ENCODE measurements around the gene RC3H2. TPM values are rescaled to one million over a fixed set of nuclear protein-coding genes. Genes with fewer than 3 reads are reported as not detected.
"Not testable (repeated sequence)": the region's sequence is repeated elsewhere in the genome, so short reads cannot be mapped to it uniquely, and the experiment has no call there.

RC3H2 gene
- total RNA-seq, 4 donors from 2014 or later, result 27.9 to 48.7 (median 41.7) TPM

DNA sequence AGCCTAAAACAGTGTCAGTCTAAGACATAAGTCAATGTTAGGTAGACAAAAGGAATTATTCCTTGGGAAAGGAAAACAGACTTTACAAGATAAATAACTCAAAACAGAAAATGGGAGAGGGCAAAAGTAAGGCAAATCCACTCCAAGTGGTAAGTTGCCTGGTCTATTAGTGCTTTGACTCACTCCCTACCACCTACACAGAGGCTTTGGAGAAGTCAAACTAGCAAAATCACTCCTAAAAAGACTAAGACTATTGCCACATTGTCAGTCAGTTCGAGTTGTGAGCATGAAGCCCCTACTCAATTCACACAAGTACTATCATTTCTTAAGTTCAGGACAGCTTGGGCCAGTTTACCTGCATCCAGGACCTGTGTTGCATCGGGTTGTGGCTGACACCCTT lies 13.2 kb upstream of the RC3H2 start:
- no peak for DNase-seq
- no peaks in the 10 kb centered on the region for H3K27me3 ChIP-seq
- H3K9me3 ChIP-seq, result no peaks in the 10 kb centered on the region
- no peak overlapping the region for H3K4me3 ChIP-seq
- H3K4me1 ChIP-seq, result peaks cover 0 to 3% (median 0%) of the 10 kb centered on the region in 4 donors
- no peak for TF ChIP-seq CTCF (IDR thresholded peaks at IDR 0.05)
- no peak for TF ChIP-seq POLR2A (IDR thresholded peaks at IDR 0.05)
- H3K27ac ChIP-seq, result no peak overlapping the region
- peaks cover 0 to 20% (median 0%) of the 10 kb centered on the region in 3 donors for H3K36me3 ChIP-seq

DNA sequence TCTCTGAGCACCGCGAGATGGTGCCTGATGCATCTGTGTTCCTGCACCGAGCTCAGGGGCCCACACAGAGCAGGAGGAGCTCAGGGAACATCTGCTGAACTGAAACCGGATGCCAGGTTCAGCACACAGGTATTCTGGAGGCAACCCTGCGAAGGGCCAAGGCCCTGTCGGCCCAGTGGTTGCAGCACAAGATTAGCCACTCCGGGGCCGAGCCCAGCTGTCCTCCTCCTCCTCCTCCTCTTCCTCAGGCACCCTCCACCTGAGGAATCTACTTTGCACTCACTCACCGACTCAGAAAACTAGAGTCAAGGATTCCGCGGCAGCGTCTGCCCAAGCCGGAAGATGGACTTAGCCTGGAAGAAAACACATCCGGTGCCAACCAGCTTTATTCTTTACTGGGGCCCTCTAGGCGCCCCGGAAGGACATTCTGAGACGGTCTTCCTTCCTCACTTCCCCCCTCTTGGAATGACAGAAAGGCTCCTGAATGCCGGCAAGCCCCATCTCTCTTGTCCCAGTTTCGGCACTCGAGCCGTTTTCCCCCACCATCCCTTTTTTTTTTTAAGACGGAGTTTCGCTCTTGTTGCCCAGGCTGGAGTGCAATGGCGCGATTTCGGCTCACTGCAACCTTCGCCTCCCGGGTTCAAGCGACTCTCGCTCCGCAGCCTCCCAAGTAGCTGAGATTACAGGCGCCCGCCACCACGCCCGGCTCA lies 8.0 kb upstream of the RC3H2 start, which contains the start of gene ZBTB6:
ZBTB6 (minus strand) TSS at position 360 of the 710 bp plus-strand sequence. CDS start 1,251 bp downstream, outside the sequence.
- peaks cover 0 to 13% (median 4%) of the 10 kb centered on the region in 4 donors for H3K4me1 ChIP-seq
- no peaks in the 10 kb centered on the region for H3K9me3 ChIP-seq
- H3K36me3 ChIP-seq, result peaks cover 0 to 23% (median 0%) of the 10 kb centered on the region in 3 donors
- peak within 1 kb of the TSS; percentile 70 to 84 (median 82) for H3K27ac ChIP-seq
- peak; percentile 75 to 87 (median 77) for DNase-seq
- H3K27me3 ChIP-seq, result no peaks in the 10 kb centered on the region
- TF ChIP-seq POLR2A (IDR thresholded peaks at IDR 0.05) (peak; percentile 36), CTCF (IDR thresholded peaks at IDR 0.05) (no peak)
- H3K4me3 ChIP-seq, result peak within 1 kb of the TSS; percentile 51 to 80 (median 63)

DNA sequence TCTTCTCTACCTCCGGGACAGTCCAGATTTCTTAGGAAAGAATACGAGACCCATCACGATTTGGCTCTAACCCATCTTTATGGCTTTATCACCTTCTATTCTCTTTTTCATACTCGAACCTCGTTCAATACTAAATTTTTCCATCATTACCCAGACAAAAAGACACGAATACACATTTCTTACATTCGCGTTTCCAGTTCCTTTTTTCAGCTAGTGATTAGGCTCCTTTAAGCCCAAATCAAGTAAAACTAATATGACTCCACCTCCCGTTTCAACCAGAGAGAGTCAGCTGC lies 7.5 kb upstream of the RC3H2 start:
- no peak for DNase-seq
- Histone ChIP-seq H3K27ac (peak overlapping the region; percentile 70 to 84 (median 82)), H3K4me3 (peak overlapping the region; percentile 51 to 80 (median 63)), H3K4me1 (peaks cover 0 to 13% (median 4%) of the 10 kb centered on the region in 4 donors), H3K36me3 (peaks cover 0 to 23% (median 0%) of the 10 kb centered on the region in 3 donors), H3K27me3 (no peaks in the 10 kb centered on the region), H3K9me3 (no peaks in the 10 kb centered on the region)
- TF ChIP-seq POLR2A (IDR thresholded peaks at IDR 0.05), result no peak
- no peak for TF ChIP-seq CTCF (IDR thresholded peaks at IDR 0.05)

- Histone ChIP-seq H3K4me1 (peaks cover 0 to 14% (median 7%) of the 10 kb centered on the region in 4 donors), H3K27ac (peak overlapping the region in 1 of 4 donors; percentile 96), H3K36me3 (peaks cover 0 to 15% (median 0%) of the 10 kb centered on the region in 3 donors)
- not testable (repeated sequence) for H3K4me3 ChIP-seq, DNase-seq, H3K27me3 ChIP-seq, H3K9me3 ChIP-seq
These were observed 963 bp upstream of the RC3H2 start for GRCh38 chr9:122906122-122906521.

DNA sequence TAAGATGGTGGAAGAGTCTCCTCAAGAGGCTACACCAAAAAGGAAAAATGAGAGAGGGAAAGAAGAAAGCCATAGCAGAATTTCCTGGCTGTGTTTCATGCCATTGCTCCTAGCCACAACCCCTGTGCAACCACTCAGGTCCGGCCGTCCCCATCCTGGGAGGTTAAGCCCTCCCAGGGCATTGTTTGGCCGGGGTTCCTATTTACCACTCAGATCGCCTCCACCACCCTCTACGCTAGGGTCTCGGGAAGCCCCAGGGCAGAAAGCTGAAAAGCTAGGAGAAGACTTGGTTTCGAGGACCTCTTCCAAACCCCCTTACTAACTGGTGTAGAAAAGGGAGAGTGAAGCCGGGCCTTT lies 715 bp downstream of the RC3H2 start:
- Histone ChIP-seq H3K4me1 (peaks cover 0 to 19% (median 7%) of the 10 kb centered on the region in 4 donors), H3K27me3 (no peaks in the 10 kb centered on the region), H3K27ac (peak overlapping the region; percentile 91 to 96 (median 94)), H3K9me3 (no peaks in the 10 kb centered on the region), H3K4me3 (peak overlapping the region; percentile 66 to 96 (median 89)), H3K36me3 (no peaks in the 10 kb centered on the region)
- TF ChIP-seq POLR2A (IDR thresholded peaks at IDR 0.05) (no peak), CTCF (IDR thresholded peaks at IDR 0.05) (no peak)
- DNase-seq, result peak in 2 of 3 donors; percentile 27 to 59

DNA sequence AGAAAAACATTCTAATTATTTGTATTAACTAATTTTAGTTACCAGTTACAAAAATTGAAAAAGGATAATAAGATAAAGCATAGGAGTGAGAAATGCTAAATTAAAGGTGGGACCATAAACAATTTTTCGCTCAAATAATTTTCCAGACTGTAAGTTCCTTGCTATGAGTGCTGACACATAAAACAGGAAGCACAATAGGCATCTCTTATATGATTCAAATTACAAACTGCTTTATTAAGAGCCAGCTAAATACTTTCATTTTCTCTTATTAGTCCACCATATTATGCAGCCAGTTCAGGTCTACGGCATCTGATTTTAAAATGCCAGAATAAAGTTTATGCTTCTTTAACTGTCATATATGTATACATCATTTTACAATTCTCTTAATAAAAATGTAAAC lies 4.4 kb downstream of the RC3H2 start:
- H3K27ac ChIP-seq, result peak overlapping the region in 1 of 4 donors; percentile 27
- peaks cover 0 to 23% (median 7%) of the 10 kb centered on the region in 4 donors for H3K4me1 ChIP-seq

More for the DNA sequence above, 4.4 kb downstream of the RC3H2 start:
- TF ChIP-seq POLR2A (IDR thresholded peaks at IDR 0.05) (no peak), CTCF (IDR thresholded peaks at IDR 0.05) (no peak)
- H3K9me3 ChIP-seq, result no peaks in the 10 kb centered on the region
- DNase-seq, result no peak
- H3K36me3 ChIP-seq, result no peaks in the 10 kb centered on the region
- no peak overlapping the region for H3K4me3 ChIP-seq
- no peaks in the 10 kb centered on the region for H3K27me3 ChIP-seq

All from Peyer's patch (tissue), 4 donors.